ENCODE data around the gene DQX1.
"Not testable (repeated sequence)": the region's sequence is repeated elsewhere in the genome, so short reads cannot be mapped to it uniquely, and the experiment has no call there.

The DQX1 gene, protein sequence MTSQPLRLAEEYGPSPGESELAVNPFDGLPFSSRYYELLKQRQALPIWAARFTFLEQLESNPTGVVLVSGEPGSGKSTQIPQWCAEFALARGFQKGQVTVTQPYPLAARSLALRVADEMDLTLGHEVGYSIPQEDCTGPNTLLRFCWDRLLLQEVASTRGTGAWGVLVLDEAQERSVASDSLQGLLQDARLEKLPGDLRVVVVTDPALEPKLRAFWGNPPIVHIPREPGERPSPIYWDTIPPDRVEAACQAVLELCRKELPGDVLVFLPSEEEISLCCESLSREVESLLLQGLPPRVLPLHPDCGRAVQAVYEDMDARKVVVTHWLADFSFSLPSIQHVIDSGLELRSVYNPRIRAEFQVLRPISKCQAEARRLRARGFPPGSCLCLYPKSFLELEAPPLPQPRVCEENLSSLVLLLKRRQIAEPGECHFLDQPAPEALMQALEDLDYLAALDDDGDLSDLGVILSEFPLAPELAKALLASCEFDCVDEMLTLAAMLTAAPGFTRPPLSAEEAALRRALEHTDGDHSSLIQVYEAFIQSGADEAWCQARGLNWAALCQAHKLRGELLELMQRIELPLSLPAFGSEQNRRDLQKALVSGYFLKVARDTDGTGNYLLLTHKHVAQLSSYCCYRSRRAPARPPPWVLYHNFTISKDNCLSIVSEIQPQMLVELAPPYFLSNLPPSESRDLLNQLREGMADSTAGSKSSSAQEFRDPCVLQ

DNA sequence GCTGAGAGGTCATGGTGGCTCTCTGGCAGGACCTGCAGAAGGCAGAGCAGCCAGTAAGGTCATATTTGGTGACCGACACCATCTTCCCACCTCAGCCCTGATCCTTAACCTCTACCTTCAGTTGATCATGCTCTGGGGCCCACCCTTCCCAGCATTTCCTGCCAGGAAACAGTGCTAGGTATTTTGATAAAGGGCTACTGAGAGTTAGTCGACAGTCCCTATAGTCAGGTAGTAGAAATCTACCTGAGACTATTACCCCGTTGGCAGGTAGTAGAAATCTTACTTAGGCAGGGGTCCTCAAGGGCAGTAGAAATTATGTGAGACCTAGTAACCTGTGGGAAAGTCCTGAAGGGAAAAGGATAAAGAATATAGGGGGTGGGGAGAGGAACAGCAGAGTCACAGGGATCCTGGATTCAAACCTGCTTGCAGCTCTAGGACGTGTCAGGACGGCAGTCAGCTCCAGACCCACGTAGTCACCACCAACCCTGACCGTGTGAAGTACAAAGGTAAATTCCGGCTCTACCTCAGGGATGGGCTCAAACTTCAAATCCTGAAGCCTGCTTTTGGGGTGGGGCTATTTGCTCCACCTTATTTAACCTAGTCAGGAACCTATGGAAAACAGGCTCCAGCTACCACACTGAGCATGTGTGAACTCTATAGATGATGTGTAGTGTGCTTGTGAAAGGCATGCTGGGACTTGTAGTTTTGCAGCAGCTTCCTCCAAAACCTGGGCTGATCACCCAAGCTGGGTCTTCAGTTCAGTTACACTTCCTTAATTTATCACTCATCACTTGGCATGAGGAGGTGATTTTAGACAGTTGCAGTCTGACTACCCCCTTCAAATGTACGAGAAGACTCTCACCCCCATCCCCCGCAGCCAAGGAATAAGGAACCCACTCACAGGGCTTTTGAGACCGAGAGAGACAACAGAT lies at the start of gene DQX1:
TSS of gene DQX1 (minus strand) at position 515 of the 932 bp plus-strand sequence. CDS start at position 13, 502 bp downstream.
- no peak for DNase-seq

DNA sequence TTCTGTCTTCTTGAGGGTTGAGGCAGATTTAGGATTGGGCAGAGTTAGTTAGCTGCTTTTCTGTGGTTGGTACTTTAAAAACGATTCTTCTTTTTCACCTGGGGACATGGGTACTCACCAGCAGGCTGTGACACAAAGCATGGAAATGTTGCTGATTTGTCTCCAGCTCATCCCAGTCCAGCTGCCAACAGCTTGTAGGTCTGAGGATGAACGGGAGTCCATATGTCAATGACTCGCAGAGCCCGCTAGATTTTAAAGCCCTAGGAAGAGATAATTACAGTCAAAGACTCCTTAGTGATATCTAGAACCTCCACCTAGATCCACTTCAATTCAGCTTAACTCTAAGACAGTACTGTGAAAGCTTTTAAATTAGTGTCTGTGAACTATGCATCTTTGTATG lies 49.3 kb upstream of the DQX1 start:
- no peak for DNase-seq

DNA sequence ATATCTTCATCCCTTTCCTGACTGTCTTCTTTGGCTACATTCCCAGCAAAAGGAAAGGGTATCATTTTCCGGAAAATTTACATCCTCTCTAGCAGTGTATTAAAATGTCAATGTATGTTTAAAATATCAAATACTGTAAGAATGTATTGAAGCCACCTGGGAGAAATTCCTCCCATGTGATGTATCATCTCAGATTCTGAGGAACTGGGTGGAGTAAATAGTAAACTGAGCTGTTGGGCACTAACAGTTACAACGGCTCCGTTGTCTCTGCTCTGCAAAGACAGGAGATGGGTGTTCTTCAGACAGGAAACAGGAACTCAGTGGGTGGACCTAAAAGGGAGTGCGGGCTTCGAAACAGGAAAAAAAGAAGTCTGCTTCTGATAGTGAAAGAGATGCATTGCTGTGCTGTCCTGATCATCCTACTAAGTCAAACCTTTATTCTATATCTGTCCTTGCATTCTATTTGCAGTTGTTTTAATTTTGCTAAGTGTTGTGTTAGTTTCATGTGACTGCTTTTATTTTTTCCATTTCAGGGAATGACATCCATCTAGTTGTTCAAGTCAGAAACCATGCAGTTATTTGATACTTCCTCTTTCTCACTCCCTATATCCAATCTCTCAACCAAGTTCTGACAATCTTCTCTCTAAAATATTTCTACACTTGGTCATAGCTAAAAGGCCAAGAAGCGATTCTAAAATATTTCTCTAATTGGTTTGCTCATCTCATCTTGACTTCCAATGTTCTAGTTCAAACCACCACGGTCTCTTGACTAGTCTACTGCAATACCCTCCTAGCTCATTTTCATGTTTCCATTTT lies 47.9 kb upstream of the DQX1 start:
- DNase-seq: no peak

DNA sequence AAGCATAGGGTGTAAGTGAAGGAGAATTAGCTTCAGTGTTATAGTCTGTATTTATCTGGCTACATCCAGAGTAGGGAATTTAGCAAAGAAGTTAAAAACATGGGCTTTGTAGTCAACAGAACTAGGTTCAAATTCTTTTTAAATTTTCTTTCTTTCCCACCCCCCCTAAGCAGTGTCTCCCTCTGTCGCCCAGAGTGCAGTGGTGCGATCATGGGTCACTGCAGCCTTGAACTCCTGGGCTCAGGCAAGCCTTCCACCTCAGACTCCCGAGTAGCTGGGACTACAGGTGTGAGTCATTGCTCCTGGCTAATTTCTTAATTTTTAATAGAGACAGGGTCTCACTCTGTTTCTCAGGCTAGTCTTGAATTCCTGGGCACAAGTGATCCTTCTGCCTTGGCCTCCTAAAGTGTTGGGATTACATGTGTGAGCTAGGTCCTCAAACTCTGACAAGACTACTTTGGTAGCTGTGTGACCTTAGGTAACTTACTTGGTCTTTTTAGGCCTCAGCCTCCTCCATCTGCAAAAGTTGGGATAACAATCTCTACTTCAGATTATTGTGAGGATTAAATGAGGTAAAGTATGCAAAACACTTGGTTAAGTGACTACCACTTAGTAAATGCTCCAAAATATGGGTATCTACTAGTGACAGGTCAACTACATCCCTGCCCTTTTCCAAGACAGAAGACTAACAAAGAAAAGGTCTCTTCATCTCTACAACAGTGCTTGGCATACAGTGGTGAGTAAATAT lies 46.3 kb upstream of the DQX1 start:
- no peak for DNase-seq

DNA sequence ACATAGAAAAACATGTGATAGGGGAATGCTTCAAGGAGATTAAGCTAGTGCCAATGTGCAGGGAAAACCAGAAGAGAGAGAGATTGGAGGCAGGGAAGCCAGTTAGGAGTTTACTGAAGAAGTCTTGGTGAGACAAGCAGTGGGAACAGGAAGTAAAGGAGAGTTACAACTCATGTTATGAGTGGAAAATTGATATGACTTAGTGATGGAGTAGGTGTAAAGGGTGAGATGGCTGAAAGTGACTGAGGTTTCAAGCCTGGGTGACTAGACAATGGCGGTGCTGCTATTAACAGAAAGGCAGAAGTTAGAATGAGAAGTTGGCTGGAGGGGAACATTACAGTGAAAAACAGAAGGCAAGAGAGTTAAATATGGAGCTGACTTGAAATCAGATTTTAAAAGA lies 45.0 kb upstream of the DQX1 start:
- no peak for DNase-seq

DNA sequence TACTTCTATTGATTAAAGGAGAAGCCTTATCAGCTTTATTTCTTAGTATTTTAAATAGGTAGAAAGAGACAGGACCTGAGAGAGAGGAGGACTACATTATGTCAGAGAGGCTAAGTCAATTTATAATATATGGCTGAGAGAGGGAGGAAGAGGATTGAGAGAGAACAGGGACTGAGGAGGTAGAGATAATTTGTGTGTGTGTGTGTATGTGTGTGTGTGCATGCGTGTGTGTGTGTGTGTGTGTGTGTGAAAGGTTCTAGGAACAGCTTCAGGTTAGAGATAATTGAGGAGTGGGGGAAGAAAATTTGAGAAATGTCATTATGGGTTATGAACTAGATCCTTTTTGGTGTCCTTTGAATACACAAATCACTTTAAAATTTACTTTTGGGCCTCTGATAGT lies 43.7 kb upstream of the DQX1 start:
- no peak for DNase-seq

DNA sequence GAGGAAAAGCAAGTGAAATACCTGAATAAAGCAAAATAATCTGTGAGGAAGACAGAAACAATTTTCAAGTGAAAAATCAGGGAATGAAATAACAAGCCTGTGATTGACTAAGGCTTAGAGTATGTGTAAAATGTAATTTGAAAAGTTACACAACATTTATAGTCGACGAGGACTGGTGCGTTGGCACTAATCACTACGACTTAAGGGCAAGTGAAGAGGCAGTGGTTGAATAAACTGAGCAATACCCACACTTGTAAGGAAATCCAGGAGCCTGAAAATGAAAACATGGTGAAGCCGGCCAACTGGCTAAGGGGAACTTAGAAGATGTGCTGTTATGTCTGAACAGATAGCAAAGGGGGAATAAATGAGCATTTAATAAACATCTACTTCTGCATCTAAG lies 41.9 kb upstream of the DQX1 start:
- no peak for DNase-seq

DNA sequence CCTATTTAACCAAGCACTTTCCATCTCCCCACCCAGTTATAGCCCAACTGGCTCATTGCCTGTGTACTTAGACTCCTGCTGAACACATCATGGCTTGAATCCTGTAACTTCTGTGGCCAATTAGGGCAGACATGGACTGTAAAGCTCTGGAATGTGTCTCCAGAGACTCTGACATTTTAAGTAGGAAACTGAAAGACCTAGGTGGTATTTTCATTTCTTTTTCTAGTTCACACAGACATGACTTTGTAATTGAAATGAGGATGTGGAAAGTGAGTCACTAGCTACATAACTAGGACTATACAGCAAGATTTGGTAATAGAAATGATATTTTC lies 40.7 kb upstream of the DQX1 start:
- no peak for DNase-seq

DNA sequence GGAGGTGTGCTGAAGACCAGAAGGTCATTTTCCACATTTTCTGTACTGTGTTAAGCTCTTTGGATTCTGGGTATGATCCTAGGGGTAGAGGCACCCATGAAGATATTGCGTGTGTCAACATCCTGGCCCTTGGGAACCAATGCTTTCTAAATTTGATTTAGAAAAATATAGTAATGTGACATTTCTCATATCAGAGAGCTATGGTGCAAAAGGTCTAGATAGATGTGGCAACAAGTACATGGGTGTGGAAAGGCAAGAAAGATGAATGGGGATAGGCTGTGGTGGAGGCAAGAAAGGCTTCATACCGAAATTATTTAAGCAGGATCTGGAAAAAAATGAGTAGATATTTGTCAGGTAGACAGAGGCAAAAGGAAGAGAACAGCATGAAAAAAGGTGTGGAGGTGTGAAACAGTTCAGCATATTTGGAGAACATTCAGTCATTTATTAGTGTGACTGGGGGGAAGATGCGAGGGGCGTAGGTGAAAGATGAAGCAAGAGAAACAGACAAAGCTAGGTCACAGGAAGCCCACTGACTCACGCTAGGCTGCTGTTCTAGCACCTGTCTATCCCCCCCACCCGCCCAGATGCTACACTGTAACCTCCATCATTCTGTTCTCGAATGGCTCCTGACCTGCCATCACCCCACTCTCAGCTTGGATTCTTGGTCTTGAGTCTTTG lies 40.2 kb upstream of the DQX1 start:
- DNase-seq: no peak

DNA sequence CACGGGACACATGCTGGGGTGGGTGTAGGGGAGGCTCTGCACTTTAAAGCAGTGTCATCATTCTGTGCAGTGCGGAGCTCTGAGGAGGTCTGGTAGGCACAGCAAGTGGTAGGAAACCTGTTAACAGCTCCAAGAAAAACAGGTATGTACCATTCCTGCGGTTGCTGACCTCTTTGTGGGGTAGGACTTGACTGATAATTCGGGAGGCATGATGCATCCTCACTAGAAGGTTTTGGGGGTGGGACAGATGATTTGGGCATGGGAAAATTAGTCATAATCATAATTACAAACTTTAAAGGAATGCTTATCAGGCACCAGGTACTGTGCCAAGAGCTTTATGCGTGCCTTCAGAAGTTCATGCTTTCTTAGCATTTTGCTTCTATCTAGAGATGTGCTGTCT lies 38.2 kb upstream of the DQX1 start:
- no peak for DNase-seq

DNA sequence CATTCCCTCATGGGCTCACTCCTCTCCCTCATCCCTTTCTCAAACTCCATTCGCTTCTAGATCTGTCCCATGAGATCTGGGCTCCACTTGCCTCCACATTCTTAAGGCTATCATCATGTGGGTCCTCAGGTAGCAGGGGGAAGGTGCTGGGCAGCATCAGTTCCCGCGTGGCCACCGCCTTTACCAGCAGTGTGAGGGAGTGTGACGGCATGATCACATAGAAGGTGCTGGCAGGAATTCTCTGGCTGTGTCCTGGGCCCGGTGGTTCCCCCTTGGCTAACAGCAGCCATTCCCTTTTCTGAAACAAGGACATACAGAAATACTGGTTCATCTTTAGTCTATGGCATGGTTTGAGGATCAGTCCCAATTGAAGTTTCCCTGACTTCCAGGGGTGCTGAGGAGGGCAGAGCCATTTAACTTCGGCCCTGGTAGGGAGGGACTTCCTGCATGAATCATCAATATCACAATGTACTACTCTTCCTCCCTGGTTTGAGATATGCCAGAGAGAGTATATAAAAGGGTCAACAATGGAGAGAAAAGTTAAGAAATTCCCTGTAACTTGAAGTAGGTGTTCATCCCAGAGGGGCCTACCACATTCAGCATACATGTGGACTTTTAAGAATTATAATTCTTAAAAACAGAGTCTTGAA lies 36.2 kb upstream of the DQX1 start:
- no peak for DNase-seq

DNA sequence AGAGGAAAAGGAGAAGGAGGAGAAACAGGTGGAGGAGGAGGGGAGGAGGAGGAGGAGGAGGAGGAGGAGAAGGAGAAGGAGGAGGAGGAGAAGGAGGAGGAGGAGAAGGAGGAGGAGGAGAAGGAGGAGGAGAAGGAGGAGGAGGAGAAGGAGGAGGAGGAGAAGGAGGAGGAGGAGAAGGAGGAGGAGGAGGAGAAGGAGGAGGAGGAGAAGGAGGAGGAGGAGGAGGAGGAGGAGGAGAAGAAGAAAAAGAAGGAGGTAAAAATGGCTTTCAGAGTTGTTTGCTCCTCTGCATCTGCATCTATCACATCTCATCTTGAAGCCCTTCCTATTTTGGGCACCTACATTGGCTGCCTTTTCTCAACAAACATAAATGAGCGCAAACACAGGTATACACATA lies 35.0 kb upstream of the DQX1 start:
- not testable (repeated sequence) for DNase-seq

DNA sequence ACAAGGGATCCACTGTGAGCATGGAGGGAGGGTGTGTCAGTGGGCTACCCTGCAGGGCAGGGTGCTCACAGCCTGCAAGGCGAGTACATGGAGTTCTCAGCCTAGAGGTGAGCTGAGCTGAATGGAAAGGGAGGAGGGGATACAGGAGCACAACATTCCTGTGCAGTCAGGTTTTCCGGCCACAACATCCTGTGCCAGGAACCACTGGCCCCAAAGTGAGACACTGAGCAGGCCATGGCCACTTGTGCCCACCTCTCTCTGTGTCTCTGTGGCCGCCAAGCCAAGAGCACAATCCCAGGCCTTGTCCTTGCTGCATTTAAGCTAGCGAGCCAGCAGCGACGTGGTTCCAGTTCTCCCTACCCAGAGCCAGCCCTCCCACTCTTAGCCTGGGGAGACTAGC lies 34.6 kb upstream of the DQX1 start:
- DNase-seq: no peak

DNA sequence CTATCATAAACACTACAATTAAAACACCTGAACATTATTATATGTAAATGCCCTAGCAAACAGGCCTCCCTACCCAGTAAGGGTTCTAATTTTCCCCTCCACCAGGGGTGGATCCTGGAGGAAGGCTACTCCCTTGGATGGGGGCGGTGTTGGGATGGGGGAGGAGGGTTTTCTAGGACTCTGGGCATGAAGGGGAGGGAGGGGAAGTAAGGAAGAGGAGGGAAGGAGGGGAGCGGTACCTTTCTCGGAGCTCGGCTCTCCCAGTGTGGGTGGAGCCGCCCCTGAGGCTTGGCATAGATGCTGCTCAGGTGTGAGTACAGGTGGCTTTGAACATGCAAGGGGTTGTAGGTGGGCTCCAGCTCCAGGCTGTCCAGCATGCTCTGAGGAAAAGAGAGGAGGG lies 33.9 kb upstream of the DQX1 start:
- no peak for DNase-seq

DNA sequence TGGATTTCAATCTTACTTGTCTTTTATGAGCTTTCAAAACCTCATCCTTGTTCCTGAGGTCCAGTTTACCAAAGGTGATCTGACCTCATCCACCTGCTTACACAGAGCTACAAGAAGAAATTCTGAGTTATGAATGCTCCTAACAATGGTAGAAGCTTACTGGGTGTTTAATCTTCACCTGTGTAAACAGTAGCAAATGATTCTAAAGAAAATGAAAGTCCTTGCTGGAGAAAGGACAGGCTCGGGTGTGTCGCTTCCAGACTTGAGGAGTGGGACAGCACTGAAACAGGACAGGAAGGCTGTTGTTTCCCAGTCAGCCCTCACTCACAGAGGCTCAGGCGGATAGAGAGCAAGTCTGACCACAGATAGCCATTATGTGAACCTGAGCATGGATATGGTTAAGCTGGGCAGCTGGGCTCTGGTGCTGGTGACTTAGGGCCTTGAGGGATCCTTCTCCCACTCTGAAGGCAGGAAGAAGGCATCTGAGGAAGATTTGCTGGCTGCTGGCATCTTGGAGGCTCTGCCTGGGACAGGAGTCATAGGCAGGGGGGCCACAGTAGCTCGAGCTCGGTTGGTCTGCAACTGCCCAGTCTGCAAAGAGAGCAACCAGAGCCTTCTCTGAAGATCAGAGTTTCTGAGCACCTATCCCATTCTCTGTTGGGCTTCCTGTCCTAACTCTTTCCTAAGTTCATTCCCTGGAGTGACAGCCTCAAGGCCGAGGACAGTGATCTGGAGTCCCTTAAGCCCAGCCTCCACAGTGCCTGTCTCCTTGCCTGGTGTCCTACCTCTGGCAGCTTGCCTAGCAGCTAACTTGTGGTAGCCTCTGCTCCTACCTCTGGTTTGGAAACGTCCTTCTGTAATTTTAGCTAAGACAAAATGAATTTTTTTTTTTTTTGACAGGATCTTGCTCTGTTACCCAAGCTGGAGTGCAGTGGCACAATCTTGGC lies 32.5 kb upstream of the DQX1 start:
- DNase-seq: no peak

DNA sequence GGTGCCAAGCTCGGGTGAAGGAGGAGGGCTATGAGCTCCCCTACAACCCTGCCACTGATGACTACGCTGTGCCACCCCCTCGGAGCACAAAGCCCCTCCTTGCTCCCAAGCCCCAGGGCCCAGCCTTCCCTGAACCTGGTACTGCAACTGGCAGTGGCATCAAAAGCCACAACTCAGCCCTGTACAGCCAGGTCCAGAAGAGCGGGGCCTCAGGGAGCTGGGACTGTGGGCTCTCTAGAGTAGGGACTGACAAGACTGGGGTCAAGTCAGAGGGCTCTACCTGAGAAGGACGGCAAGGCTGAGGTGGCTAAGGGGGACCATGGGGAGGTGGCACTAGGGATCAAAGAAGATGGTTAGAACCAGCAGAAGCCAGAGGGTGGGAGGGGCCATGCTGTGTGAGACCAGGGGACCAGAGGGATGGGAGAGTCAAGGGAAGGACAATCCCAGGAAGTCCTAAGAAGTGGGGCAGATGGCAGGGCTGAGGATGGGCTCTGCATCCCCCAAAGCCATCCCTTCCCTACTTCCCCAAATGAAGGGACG lies 30.9 kb upstream of the DQX1 start:
- no peak for DNase-seq

DNA sequence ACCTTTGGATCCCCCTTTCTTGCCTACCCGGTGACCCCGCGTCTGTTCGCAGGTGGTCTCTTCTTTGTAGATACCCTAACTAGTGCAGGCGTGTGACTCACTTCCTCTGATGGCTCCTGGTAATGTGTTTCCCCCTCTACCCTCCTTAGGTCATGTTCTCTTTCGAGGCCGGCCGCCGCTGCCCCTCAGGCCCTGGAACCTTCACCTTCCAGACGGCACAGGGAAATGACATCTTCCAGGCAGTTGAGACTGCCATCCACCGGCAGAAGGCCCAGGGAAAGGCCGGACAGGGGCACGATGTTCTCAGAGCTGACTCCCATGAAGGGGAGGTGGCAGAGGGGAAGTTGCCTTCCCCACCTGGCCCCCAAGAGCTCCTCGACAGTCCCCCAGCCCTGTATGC lies 30.1 kb upstream of the DQX1 start:
- DNase-seq: no peak

DNA sequence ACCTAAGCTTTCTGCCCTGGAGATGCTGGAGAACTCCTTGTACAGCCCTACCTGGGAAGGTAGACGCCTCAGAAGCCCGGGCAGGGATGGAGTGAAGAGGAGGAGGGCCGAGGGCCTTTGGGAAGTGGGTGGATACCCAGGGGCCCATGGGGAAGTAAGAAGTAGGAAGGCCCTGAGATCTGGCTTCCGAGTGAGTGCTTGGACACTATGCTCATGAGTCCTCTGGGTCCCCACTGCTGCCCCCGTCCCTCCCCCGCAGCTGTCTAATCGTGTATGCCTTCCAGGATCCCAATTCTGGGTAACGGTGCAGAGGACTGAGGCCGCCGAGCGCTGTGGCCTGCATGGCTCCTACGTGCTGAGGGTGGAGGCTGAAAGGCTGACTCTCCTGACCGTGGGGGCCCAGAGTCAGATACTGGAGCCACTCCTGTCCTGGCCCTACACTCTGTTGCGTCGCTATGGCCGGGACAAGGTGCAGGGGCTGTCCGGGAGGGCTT lies 29.6 kb upstream of the DQX1 start:
- DNase-seq: no peak

Data from activated CD4-positive, alpha-beta T cell treated with anti-CD3 and anti-CD28 coated beads, Interleukin-2, amount 50 U/mL, for 4 hours (primary cell).